DLD1 (cell line): ENCODE results near the gene TNIP3.
"Not testable (repeated sequence)": the region's sequence is repeated elsewhere in the genome, so short reads cannot be mapped to it uniquely, and the experiment has no call there.

Experiments
- in situ Hi-C: cut with HindIII; loops from 2 replicates; pipeline ENCODE4 v1.10.0; 2017; ENCODE audit warnings: low sequenced_read_pairs

The TNIP3 gene, protein sequence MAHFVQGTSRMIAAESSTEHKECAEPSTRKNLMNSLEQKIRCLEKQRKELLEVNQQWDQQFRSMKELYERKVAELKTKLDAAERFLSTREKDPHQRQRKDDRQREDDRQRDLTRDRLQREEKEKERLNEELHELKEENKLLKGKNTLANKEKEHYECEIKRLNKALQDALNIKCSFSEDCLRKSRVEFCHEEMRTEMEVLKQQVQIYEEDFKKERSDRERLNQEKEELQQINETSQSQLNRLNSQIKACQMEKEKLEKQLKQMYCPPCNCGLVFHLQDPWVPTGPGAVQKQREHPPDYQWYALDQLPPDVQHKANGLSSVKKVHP

DNA sequence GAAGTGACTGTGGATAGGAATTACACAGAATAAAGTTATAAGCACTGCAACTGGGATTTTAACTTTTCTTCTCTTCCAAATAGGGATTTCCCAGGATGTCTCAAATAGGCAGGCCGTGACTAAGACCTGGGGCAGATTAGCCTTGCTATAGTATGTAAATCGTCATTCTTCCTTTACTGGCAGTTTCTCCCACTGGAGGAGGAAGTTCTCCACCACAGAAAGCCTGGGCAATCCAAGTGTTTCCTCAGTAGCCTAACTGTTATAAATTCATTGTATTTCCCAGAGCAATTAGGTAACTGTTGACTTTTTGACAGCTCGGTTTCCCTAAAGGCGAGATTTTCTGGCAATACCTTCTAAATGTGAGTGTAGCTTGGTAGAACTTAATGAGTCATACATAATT lies at the start of gene TNIP3:
TSS of gene TNIP3 (minus strand) at position 31 of the 400 bp plus-strand sequence. CDS start 196 bp downstream, outside the sequence.
- in situ Hi-C loops, result no loop called here

DNA sequence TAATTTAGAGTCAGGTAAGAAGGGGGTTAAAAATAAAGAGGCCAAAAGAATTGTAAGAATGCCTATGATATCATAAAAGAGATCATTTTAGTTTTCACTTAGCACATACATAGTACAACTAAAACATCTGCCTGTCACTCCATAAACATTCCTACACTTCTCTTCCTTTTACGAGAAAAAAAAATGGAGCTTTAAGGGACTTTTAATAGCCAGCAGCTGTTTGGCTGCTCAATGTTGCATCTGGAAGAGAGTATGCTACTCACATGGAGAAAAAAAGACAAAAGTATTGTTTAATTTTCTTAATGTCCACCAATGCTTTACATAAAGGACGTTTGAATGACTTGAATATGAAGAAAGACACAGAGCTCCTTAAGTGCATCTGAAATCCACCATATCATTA lies 48.7 kb upstream of the TNIP3 start:
- in situ Hi-C loops, result no loop called here

DNA sequence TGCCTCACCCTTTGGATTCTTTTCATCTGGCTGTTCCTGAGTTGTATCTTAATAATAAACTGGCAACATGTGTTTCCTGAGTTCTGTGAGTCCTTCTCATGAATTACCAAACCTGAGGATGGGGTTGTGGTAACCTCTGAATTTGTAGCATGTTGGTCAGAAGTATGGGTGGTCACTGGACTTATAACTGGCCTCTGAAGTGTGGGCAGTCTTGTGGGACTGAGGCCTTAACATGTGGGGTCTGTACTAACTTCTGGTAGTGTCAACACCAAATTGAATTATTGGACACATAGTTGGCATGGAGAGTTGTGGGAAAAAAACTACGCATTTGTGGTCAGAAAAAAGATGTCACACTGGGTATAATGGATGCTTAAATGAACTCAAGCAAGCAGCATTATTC lies 45.0 kb upstream of the TNIP3 start:
- in situ Hi-C loops, result no loop called here

DNA sequence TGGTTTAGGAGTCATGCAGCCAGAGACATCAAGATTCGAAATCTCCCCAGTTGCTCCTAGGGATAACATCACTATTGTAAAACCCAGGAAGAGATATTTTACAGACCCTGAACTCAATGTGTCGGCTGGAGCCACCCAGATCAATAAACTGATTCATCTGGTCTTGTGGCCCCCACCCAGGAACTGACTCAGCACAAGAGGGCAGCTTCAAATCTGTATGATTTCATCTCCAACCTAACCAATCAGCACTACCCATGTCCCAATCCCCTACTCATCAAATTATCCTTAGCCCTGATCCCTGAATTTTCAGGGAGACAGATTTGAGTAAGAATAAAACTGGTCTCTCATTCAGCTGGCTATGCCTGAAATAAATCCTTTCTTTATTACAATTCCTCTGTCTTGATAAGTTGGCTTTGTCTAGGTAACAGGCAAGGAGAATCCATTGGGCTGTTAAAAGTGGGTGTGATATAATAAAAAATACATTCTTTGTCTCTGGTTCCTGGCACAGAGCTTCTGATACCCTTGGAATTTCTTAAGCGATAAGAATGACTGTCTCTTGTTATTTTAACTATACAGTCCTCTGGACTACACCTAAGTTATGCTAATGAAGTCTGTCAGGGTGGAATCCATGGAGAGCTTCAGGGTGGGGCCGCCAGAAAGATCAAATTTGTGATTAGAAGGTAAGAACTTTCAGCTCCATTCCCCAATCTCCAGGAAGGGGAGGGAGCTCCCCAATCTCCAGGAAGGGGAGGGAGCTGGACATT lies 44.3 kb upstream of the TNIP3 start:
- in situ Hi-C loops, result no loop called here

DNA sequence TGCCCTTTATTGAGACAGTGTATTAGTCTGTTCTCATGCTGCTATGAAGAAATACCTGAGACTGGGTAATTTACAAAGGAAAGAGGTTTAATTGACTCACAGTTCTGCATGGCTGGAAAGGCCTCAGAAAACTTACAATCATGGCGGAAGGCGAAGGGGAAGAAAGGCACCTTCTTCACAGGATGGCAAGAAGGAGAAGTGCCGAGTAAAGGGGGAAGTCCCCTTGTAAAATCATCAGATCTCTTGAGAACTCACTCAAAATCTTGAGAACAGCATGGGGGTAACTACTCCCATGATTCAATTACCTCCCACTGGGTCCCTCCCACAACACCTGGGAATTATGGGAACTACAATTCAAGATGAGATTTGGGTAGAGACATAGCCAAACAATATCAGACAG lies 41.7 kb upstream of the TNIP3 start:
- in situ Hi-C loops, result not testable (repeated sequence)

DNA sequence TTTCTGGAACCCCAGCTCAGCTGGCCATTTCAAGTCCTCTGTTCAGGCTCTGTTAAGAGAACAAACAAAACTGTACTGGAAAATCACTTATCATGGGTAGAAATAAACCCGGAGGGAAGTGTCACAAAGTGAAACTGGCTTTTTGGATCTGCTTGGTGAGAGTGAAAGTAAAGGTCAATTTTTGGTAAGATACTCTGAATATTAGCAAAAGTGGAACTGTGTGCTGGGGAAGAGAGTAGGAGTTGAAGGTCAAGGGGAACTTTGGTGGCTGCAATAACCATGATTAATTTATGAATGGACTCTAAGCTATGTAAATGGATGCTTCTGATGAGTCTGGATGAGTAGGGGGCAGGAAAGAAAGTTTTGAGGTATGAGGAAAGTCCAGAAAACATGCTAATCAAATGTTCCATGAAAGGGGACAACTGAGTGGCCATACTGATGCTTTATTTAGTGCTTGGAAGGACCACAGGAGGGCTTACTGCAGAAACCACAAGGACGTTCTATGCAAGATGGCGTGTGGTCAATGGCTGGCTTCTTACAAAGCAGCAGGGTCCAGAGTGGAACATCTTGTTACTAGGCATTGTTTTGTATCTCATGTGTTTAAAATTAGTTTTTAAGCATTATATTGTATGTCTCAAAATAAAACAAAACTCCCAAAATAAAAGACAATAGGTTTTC lies 36.8 kb upstream of the TNIP3 start:
- in situ Hi-C loops, result no loop called here

DNA sequence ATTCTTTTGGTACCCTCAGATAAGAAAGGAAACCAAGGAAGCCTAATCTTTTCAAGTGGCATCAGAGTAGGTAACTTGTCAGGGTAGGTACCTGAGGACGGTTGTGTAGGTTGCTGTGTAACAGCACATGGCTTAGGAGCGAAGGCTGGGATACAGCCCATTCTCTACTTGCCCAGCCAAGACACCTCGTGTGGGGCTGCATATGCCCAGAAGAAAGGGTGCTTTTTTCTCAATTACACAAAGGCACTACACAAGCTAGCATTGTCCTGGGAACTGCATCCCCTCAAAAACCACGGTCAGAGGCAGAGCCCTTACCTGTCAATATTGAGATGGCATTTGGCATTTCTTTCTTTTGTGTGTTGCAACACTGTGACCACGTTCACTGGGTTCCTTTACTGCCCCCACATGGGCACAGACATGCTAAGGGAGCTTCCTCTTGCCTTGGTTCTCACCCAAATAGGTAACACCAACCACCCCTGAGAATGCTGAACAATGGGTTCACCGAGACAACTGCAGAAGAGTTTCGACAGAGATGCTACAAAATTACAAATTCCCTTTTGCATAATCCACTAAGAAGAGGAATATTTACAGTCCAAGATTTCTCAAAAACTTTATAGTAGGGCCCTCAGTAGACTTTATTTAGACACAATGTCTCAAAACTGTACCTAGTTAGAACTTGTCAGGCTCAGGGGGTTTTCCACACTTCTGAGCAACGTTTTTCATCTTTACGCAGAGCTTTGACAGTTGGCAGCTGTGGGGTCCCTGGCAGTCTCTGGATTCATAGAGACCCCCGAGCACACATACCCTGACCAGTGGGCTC lies 35.8 kb upstream of the TNIP3 start:
- in situ Hi-C loops, result no loop called here

DNA sequence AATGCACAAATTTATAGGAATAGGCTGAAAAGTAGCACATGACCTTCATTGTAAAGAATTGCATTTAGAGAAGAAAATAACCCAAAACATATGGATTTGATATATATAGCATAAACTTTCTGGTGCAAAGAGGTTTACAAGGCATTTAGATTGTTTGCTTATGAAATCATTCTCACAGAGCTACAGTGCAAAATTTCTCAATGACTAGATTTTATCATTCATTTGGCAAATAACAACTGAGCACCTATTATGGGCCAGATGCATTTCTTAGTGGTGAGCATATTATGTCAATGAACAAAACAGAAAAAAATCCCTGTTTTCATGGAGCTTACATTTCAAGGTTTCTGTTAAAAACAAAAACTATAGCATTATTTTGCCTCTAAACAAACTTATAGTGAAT lies 34.1 kb upstream of the TNIP3 start:
- in situ Hi-C loops, result no loop called here

DNA sequence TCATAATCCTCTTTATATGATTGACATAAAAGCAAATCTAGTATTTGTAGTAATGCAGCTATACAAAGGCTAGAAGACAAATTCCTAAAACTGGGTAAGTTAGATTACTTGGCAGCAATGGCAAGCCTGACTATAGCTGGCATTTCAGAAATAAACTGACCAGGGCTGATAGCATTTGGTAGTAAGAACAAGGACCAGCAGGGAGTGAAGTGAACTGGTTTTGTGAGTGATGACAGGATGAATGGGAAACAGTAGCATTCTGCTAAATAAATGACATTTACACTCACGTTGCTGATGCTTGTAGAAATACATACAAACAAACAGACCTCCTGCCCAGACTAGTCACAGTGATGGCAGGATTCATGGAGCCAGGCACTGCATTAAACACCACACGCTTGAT lies 31.5 kb upstream of the TNIP3 start:
- in situ Hi-C loops, result no loop called here

DNA sequence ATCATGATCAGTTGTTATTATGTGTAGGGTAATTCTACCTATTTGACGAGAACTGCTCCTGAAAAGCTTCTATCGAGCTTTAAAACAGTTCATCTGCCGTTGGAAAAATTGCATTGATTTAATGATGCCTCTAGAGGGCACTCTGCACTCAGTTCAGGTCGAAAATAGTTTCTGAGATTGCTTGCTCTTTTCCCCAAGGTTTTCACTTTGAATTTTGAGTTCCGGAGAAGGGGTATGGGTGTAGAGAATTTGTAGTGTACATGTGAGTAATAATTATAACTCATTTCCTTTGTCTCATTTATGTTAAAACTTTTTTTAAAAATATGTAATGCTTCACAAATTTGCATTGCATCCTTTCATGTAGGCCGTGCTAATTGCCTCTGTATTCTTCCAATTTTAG lies 28.4 kb upstream of the TNIP3 start:
- in situ Hi-C loops, result no loop called here

DNA sequence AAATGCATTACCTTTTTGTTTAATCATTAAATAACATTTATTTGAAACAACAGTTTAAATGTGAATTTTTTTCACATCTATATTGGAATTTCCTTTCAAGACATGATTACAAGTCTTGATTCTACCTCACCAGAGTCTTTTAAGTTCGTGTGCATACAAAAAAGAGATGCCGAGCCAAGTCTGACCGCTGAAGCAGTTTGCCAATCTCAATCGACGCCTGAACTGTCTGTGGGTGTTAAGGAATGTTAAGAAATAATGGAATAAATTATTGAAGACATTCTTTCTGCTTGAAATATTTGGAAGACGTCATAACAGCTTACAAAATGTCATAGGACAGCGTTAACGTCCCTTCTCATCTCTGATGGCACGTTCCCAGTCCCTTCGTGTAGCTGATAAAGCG lies 27.9 kb upstream of the TNIP3 start:
- in situ Hi-C loops, result no loop called here

DNA sequence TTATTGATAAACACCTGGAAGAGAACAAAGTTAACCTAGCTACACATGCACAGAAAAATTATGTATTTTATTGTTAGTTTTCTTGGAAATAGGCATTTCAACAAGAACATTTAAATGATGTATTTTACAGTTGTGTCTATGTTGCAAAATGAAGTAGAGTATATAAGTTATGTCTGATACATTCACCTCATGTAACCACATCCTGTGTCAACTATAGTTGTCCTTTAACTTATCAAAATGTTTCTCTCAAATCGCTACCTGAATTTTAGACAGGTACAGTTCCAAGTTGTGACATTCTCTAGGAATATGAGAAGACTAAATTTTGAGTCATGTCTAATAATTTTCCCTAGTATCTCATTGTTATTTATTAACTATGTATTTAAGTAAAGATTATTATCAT lies 27.2 kb upstream of the TNIP3 start:
- in situ Hi-C loops, result no loop called here

DNA sequence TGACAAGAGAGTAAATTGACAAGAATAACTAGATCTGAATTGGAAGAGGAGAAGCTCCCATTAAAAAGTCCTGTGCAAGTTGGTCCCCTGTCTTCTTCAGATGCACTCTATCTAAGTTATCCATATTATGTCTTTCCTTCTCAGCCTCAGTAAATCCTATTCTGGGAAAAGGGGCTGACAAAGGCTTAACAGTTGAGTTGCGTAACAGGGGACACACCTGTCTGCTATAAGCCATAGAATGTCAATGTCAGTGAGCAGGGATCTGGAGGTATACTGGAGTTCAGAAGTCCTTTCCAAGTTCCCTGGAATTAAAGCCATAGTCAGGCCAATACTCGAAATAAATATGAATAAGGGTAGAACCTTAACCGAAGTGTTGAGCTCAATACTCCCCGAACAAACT lies 26.3 kb upstream of the TNIP3 start:
- in situ Hi-C loops, result no loop called here

DNA sequence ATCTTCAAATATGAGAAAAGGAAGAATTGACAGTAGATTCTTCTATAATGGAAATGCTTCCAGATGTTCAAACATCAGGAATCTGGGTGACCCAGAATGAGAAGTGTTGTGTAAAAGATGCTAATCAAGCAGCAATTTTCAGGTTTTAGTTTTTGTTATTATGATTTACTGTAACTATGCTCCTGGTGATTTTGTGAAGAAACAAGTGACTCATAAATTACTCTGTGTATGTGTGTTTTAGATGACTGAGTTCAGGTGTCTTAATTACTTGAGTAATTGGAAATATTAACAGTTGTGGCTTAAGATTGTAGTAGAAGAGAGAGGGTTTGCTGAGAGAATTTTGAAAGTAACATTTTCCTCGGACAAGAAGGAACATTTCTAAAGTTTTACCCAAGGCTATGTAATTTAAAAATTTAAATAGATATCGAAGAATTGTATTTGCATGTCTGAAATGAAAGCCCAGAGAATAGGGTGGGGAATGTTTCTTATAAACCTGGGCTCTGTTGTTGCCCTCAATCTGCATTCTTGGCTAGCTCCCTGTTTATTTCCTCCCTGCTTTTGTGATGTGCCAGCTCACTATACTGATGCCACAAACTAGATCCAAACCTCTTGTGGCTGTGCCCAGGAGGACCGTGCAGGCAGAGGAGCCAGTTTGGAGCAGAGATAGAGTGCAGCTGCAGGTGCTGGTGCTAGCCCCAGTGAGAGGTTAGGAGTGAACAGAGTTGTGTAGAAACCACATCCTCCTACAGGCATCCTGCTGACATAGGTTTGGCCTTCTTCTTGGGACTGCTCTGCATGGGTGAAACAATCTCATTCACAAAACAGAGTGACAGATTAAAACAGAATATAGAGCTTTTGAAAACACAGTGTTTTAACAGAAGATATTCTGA lies 25.4 kb upstream of the TNIP3 start:
- in situ Hi-C loops, result no loop called here

DNA sequence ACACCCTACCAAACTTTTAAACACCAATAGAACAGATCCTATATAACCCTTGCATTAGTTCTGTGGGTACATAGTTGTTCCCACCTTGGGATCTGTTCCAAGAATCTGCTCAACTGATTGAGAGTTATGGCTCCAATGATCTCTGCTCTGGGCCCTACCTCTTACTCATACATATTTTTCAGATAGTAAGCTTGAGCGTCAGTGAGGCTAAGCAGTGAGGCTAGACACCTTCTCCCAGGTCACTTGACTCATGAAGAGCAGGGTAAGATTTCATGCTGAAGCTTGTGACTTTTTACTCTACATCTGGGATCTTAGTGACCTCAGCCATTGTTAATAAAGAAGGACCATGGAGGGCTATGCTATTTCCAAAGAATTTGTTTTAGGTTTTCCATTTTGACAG lies 23.1 kb upstream of the TNIP3 start:
- in situ Hi-C loops, result no loop called here

DNA sequence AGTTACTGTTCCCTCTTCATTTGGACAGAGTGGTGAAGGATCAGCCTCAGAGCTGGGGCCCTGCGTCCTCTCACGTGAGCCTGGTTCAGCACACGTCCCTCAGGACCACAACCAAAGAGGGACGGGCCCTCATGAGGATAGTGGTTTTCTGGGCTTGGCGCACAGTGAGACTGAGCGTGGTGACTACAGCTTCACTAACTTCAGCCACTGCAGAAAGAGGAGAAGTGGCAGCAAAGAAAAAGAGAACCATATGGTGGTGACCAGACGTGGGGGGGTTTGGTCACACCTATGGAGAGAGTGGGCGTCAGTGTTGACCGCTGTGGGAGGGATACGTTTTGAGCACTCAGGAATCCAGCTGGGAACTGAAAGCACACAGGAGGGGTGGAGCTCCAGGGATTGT lies 21.8 kb upstream of the TNIP3 start:
- in situ Hi-C loops, result no loop called here

DNA sequence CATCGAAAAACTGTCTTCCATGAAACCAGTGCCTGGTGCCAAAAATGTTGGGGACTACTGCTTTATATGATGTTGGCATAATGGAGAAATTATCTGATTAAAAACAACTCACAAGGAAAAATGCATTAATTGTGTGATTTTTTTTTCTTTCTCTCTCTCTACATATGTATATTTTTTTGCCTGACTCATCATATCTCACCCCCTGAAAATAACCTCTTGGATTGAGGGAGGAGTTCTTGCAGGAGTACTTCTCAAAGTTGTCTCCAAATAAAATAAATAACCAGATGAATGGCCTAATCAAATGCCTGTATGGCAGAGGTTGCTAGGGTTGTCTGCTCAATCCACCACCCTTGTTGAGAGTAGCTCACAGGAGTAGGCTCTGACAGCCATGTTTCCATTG lies 19.9 kb upstream of the TNIP3 start:
- in situ Hi-C loops, result no loop called here

DNA sequence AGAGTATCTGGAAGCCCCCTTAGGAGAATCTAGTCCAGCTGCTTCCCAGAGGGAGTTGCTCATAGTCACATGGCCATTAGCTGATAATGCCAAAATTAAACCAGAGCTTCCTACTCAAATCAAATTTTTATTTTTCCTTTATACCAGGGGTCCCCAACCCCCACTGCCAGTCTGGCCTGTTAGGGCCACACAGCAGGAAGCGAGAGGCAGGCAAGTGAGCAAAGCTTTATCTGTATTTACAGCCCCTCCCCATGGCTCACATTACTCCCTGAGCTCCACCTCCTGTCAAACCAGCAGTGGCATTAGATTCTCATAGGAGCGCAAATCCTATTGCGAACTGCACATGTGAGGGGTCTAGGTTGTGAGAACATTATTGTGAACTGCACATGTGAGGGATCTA lies 19.2 kb upstream of the TNIP3 start:
- in situ Hi-C loops, result no loop called here

DNA sequence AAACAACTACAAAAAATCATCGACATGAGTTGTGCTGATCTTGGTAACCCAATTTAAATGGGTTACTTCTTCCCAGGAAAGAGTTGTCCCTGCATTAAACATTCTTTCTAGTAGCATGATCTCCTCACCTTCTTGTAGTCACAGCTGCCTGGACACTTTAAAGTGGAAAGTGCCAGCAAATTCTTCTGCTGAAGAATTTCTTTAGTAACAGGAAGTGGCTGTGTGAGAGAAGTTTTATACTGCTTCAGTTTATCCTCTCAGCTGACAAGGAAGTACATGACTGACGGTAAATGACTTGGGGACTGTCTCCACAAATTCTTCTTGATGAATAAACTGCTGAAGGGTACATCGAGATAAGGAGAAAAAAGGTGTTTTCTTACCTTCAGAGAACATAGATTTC lies 18.2 kb upstream of the TNIP3 start:
- in situ Hi-C loops, result no loop called here

DNA sequence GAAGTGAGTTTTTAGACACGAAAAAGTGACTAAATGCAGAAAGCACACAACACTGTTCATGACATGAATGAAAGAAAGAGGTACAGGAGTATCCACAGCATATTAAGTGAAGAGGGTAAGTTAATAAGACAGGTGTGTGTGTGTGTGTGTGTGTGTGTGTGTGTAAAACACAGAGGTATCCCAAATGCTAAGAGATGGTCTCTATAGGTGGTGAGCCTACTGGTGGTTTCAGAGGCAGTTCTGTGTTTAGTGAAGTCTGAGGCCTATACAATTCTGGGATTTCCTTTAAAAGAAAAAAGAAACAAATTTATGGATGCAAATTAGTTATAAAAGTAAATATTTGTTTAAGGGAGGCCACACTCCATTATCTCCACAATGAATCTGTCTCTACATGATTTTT lies 17.4 kb upstream of the TNIP3 start:
- in situ Hi-C loops, result no loop called here
